K562 (cell line): ENCODE results near the gene TCP10L. TPM values are rescaled to one million over a fixed set of nuclear protein-coding genes. Genes with fewer than 3 reads are reported as not detected.
A peak's percentile ranks its signal among the peaks of the same experiment; 100 is the strongest.

Experiments
- ATAC-seq: fragments of 200-7000 bp; cut with Tn5 transposase; 3 replicates; pipeline ENCODE4 v1.9.1; 2020; ENCODE audit warnings: moderate library complexity
- BruUV-seq: library from RNA; stranded (reverse); fragments of 400-500 nt; replicated peaks from 2 replicates; lab custom pipeline; 2021; lab: Mats Ljungman, UMichigan
- CTCF ChIA-PET: fragments of 300-600 bp; formaldehyde crosslinking; extraction: SDS; loops from one replicate; lab custom pipeline; 2021; ENCODE audit warnings: low intra/inter-chr PET ratio; lab: Yijun Ruan, JAX
- POLR2A ChIA-PET: fragments of 300-600, 350-650 bp; sonication (Branson Sonifier 250); formaldehyde crosslinking; extraction: SDS; loops from one replicate; lab custom pipeline; 2021; ENCODE audit warnings: antibody characterized with exemption, inconsistent platforms; lab: Yijun Ruan, JAX
- DNase-seq, 4 experiments: peaks; one replicate each; pipeline versions ENCODE4 v3.0.0 to v3.0.0-alpha.2; 2011 to 2018; ENCODE audit warnings: low spot score in 3 of 4, mixed read lengths in 3 of 4; ENCODE audit errors: extremely low read depth in 1 of 4
- FAIRE-seq: peaks from 2 replicates; lab custom pipeline; 2011; peaks lifted over from hg19 to GRCh38; lab: Jason Lieb, UNC
- H2AFZ ChIP-seq: 2 replicates; pipeline ENCODE4 v1.6.0; 2011; ENCODE audit warnings: low read depth, low read length, control low read depth, inconsistent platforms
- H3K27ac ChIP-seq: fragments of 200-600 bp; 3 replicates; pipeline ENCODE4 v1.8.0; 2011; ENCODE audit warnings: low read depth, mild to moderate bottlenecking, control low read depth, inconsistent platforms, low read length, moderate library complexity, mixed read lengths; ENCODE audit errors: extremely low read depth
- H3K27me3 ChIP-seq, 2 experiments: fragments of 300-600 bp in 1 of 2; 2 replicates in 1 of 2; 3 replicates in 1 of 2; pipeline versions ENCODE4 v1.6.0 to v1.8.0; 2011; ENCODE audit warnings: inconsistent platforms in 2 of 2, low read length in 2 of 2, mild to moderate bottlenecking in 1 of 2, mixed read lengths in 1 of 2, moderate library complexity in 1 of 2; ENCODE audit not compliant: control insufficient read depth in 2 of 2, insufficient read depth in 2 of 2
- H3K36me3 ChIP-seq: fragments of 300-600 bp; 3 replicates; pipeline ENCODE4 v1.8.0; 2011; ENCODE audit warnings: mild to moderate bottlenecking, low read length, inconsistent platforms; ENCODE audit not compliant: control insufficient read depth, insufficient read depth
- H3K4me1 ChIP-seq, 2 experiments: fragments of 200-600 bp in 1 of 2; replicated peaks in 1 of 2; 2 replicates in 1 of 2; 3 replicates in 1 of 2; pipeline versions ENCODE4 v1.5.1 to v1.8.0; 2011; ENCODE audit warnings: inconsistent platforms in 2 of 2, low read length in 2 of 2, mild to moderate bottlenecking in 1 of 2, mixed read lengths in 1 of 2, moderate library complexity in 1 of 2; ENCODE audit not compliant: control insufficient read depth in 2 of 2, insufficient read depth in 2 of 2
- H3K4me2 ChIP-seq: 2 replicates; pipeline ENCODE4 v1.6.1; 2011; ENCODE audit warnings: low read length, control low read depth, inconsistent platforms, mixed read lengths; ENCODE audit not compliant: insufficient read depth
- H3K4me3 ChIP-seq: fragments of 200-600 bp; sonication (generic), shearing (Covaris generic); 2 replicates; pipeline ENCODE4 v1.5.1; 2016; ENCODE audit warnings: control low read depth, inconsistent platforms
- H3K79me2 ChIP-seq: fragments of 200-600 bp; 3 replicates; pipeline ENCODE4 v1.8.0; 2011; ENCODE audit warnings: low read length, inconsistent platforms; ENCODE audit not compliant: control insufficient read depth, insufficient read depth
- H3K9ac ChIP-seq, 2 experiments: 2 replicates each; pipeline versions ENCODE4 v1.6.0 to v1.6.1; 2011; ENCODE audit warnings: low read depth in 2 of 2, low read length in 2 of 2, control low read depth in 1 of 2, inconsistent platforms in 1 of 2, mild to moderate bottlenecking in 1 of 2, mixed read lengths in 1 of 2; ENCODE audit not compliant: insufficient read depth in 1 of 2
- H3K9me1 ChIP-seq: one replicate; pipeline ENCODE4 v1.6.0; 2011; ENCODE audit warnings: inconsistent platforms, mild to moderate bottlenecking, low read length, moderate library complexity; ENCODE audit not compliant: control insufficient read depth, insufficient read depth
- H3K9me3 ChIP-seq: replicated peaks from 2 replicates; pipeline ENCODE4 v1.5.1; 2011; ENCODE audit warnings: low read depth, low read length, inconsistent platforms; ENCODE audit not compliant: control insufficient read depth, insufficient read depth
- H4K20me1 ChIP-seq: replicated peaks from 2 replicates; pipeline ENCODE4 v1.6.1; 2011; ENCODE audit warnings: low read length, inconsistent platforms, mixed read lengths; ENCODE audit not compliant: control insufficient read depth, insufficient read depth
- CREB3L1 ChIP-seq: fragments of 450-650 bp; IDR thresholded peaks from 2 replicates; pipeline ENCODE4 v1.6.1; 2014; ENCODE audit warnings: low read depth, mild to moderate bottlenecking, moderate library complexity, borderline replicate concordance
- CXXC5 ChIP-seq: fragments of 250-450 bp; sonication (Bioruptor Pico); IDR thresholded peaks from 2 replicates; pipeline ENCODE4 v1.8.0; 2022; ENCODE audit warnings: inconsistent platforms, mild to moderate bottlenecking, moderate library complexity
- HSF4 ChIP-seq: fragments of 250-450 bp; sonication (Bioruptor Pico); IDR thresholded peaks from 2 replicates; pipeline ENCODE4 v2.1.2; 2022; ENCODE audit warnings: mild to moderate bottlenecking, moderate library complexity, borderline replicate concordance
- L3MBTL2 ChIP-seq: fragments of 450-650 bp; IDR thresholded peaks from 2 replicates; pipeline ENCODE4 v1.6.1; 2016; ENCODE audit warnings: mild to moderate bottlenecking, moderate library complexity
- MYC ChIP-seq, 2 experiments: fragments of 250-450 bp in 1 of 2; sonication (Bioruptor Pico) in 1 of 2; IDR thresholded peaks; 2 replicates each; pipeline versions ENCODE4 v1.5.1 to v1.6.1; 2012 to 2021; ENCODE audit warnings: low read depth in 2 of 2, borderline replicate concordance in 1 of 2, improper control_type of control experiment in 1 of 2, low read length in 1 of 2, mild to moderate bottlenecking in 1 of 2, moderate library complexity in 1 of 2
- PHB ChIP-seq: fragments of 250-450 bp; sonication (Bioruptor Pico); IDR thresholded peaks from 2 replicates; pipeline ENCODE4 v1.5.0; 2021
- RCOR1 ChIP-seq, 2 experiments: IDR thresholded peaks; 2 replicates each; pipeline ENCODE4 v1.6.1; 2012; ENCODE audit warnings: low read depth in 2 of 2, low read length in 2 of 2, borderline replicate concordance in 1 of 2, improper control_type of control experiment in 1 of 2
- ZNF407 ChIP-seq: fragments of 450-650 bp; IDR thresholded peaks from 2 replicates; pipeline ENCODE4 v1.6.1; 2016; ENCODE audit warnings: low read depth
- WGBS: fragments of 100-300 bp; shearing (Covaris generic); methylation state at CpG from one replicate; pipeline ENCODE4 v1.1.6; 2016; ENCODE audit warnings: low coverage, mixed read lengths; ENCODE audit not compliant: insufficient coverage; ENCODE audit errors: missing lambda C conversion rate; 5-methylcytosine and 5-hydroxymethylcytosine counted together
- in situ Hi-C: fragments of 300-500 bp; cut with MboI; formaldehyde crosslinking; loops from 4 replicates; pipeline ENCODE4 v1.15.0; 2018; ENCODE audit warnings: inconsistent platforms, mixed read lengths
- intact Hi-C: fragments of 100-400 bp; cut with micrococcal nuclease; formaldehyde crosslinking; loops from 2 replicates; pipeline ENCODE4 v1.14.2; 2022
- polyA plus RNA-seq, 8 experiments: library from polyadenylated mRNA; depleted of rRNA in 4 of 8; stranded (reverse) in 5 of 8; unstranded in 3 of 8; fragments of >200 nt; fragmentation: Nextera tagmentation in 2 of 8; fragmentation: Illumina TruSeq in 1 of 8; extraction: Ambion mirVana in 2 of 8; extraction: Trizol in 1 of 8; gene quantifications; 2 replicates each; pipeline versions ENCODE4 v1.2.1 to v1.2.3, GENCODE V29; 2011 to 2014; ENCODE audit warnings: inconsistent platforms in 1 of 8, missing spikeins in 1 of 8
- total RNA-seq, 7 experiments: library from RNA; depleted of rRNA in 6 of 7; stranded (reverse); fragments of >200 nt in 6 of 7; fragmentation: Illumina TruSeq in 2 of 7; extraction: Trizol in 2 of 7; gene quantifications; 2 replicates each; pipeline versions ENCODE4 v1.2.1 to v1.2.3, GENCODE V29; 2011 to 2021; ENCODE audit warnings: low replicate concordance in 1 of 7
- TF ChIP-seq, protein P1 (sequence below), 2 experiments: IDR thresholded peaks; 2 replicates each; pipeline ENCODE4 v1.6.1; 2011; ENCODE audit warnings: borderline replicate concordance in 1 of 2, control low read depth in 1 of 2, low read depth in 1 of 2, low read length in 1 of 2, mild to moderate bottlenecking in 1 of 2, mixed read lengths in 1 of 2, moderate library complexity in 1 of 2; ENCODE audit not compliant: insufficient read depth in 1 of 2, insufficient read length in 1 of 2, poor library complexity in 1 of 2, severe bottlenecking in 1 of 2; ENCODE audit errors: extremely low read depth in 1 of 2

TCP10L gene
- total and polyA plus RNA-seq, 9 of the 15 experiments (the other 6 are each of a cell fraction or from before 2014, with no cell fraction given), result 0.34 to 0.91 (median 0.56) TPM; not detected in 2

GRCh38 chr21:32587120-32587519 is 1.8 kb upstream of the TCP10L start:
- Histone ChIP-seq H3K9me3 (no peaks in the 10 kb centered on the region), H4K20me1 (no peaks in the 10 kb centered on the region), H2AFZ (peak overlapping the region; percentile 96), H3K4me2 (peak overlapping the region; percentile 7; the same call in 1 of the 2 replicates), H3K27ac (no peak overlapping the region; the same call in 2 of the 3 replicates), H3K4me3 (no peak overlapping the region), H3K36me3 (no peaks in the 10 kb centered on the region; the same call in 2 of the 3 replicates), H3K27me3 (peaks cover 9 to 17% of the 10 kb centered on the region in 2 experiments; a peak in 4 of 5 replicates), H3K79me2 (no peaks in the 10 kb centered on the region), H3K9me1 (no peaks in the 10 kb centered on the region), H3K9ac (peak overlapping the region; percentile 28 to 77; a peak in 3 of 4 replicates), H3K4me1 (peaks cover 13 to 17% of the 10 kb centered on the region in 2 experiments; a peak in 4 of 5 replicates)
- FAIRE-seq (peak; percentile 23), ATAC-seq (peak; percentile 67), DNase-seq (peak; percentile 56 to 77 (median 62))
- intact Hi-C loops, result loop anchor here (10.0 kb wide), 1 partner anchor 292 kb away; the partner anchor contains the start of gene MRAP
- ChIA-PET POLR2A (interaction anchor here (0.6 to 1.6 kb wide), 4 partner anchors 12 to 204 kb away, joined by 3 to 12 read pairs (median 6); no protein-coding TSS in a partner anchor), CTCF (no interaction called here)
- in situ Hi-C loops, result no loop called here
- WGBS, result 18% methylated on average over 13 of the region's 13 CpGs
- BruUV-seq, result no TSS peak
- TF ChIP-seq MYC (IDR thresholded peaks at IDR 0.05; ENCODE audit: low read depth, low read length) (peak; percentile 77), MYC (CRISPR knock-in tag; IDR thresholded peaks at IDR 0.05; ENCODE audit: borderline replicate concordance, low read depth) (no peak), RCOR1 (IDR thresholded peaks at IDR 0.05; ENCODE audit: borderline replicate concordance in 1 of 2, low read depth in 2 of 2, low read length in 2 of 2) (0 out of 4 replicates have a peak, but pooled peaks of 1 of the 2 experiments have one; percentile 25), CXXC5 (CRISPR knock-in tag) (peak; percentile 30; the same call in 1 of the 2 replicates), ZNF407 (no peak), HSF4 (no peak), CREB3L1 (peak; percentile 31; the same call in 1 of the 2 replicates), PHB (CRISPR knock-in tag) (no peak), L3MBTL2 (peak; percentile 96)
- TF ChIP-seq, protein P1, sequence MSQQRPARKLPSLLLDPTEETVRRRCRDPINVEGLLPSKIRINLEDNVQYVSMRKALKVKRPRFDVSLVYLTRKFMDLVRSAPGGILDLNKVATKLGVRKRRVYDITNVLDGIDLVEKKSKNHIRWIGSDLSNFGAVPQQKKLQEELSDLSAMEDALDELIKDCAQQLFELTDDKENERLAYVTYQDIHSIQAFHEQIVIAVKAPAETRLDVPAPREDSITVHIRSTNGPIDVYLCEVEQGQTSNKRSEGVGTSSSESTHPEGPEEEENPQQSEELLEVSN (IDR thresholded peaks at IDR 0.05; ENCODE audit: borderline replicate concordance in 1 of 2, extremely low read depth in 1 of 2, insufficient read depth in 1 of 2, insufficient read length in 1 of 2, low read depth in 1 of 2, low read length in 1 of 2, poor library complexity in 1 of 2, severe bottlenecking in 1 of 2), result peak; percentile 85 to 93
